ENCODE data around the gene AP1M1.

GRCh38 chr19:16175954-16176353, 21.8 kb upstream of the AP1M1 start:
- no peak for TF ChIP-seq SUZ12 (IDR thresholded peaks at IDR 0.05; ENCODE audit: extremely low read depth, insufficient read depth, insufficient read length)
- TF ChIP-seq ZNF274 (IDR thresholded peaks at IDR 0.05; ENCODE audit: low read depth, low read length), result no peak

All from NT2/D1 (cell line).